D721Med (cell line): Measurements from ENCODE around the gene RGPD6.
"Not testable (repeated sequence)": the region's sequence is repeated elsewhere in the genome, so short reads cannot be mapped to it uniquely, and the experiment has no call there.

Experiments used
- DNase-seq: peaks from one replicate; pipeline ENCODE4 v3.0.0; 2011; ENCODE audit warnings: low spot score; ENCODE audit not compliant: insufficient read length
- FAIRE-seq: peaks from 2 replicates; lab custom pipeline; 2011; peaks lifted over from hg19 to GRCh38; lab: Jason Lieb, UNC

The RGPD6 gene

GRCh38 chr2:110576763-110577416 lies at the start of gene RGPD6:
Gene RGPD6, minus strand, starts transcription at chr2:110577222. Its CDS starts 198 bp downstream, at chr2:110577024.
- not testable (repeated sequence) for FAIRE-seq, DNase-seq

- not testable (repeated sequence) for FAIRE-seq, DNase-seq
These were observed 42.4 kb upstream of the RGPD6 start for GRCh38 chr2:110619326-110619939.

GRCh38 chr2:110613927-110614326 lies 36.9 kb upstream of the RGPD6 start:
- FAIRE-seq, DNase-seq: not testable (repeated sequence)

- FAIRE-seq, DNase-seq: not testable (repeated sequence)
These were observed 33.7 kb upstream of the RGPD6 start for GRCh38 chr2:110610613-110611250.

- FAIRE-seq, DNase-seq: not testable (repeated sequence)
These were observed 33.0 kb upstream of the RGPD6 start for GRCh38 chr2:110609843-110610612.

GRCh38 chr2:110608788-110609502 lies 31.9 kb upstream of the RGPD6 start:
- DNase-seq, FAIRE-seq: not testable (repeated sequence)

GRCh38 chr2:110605057-110605456 lies 28.0 kb upstream of the RGPD6 start:
- DNase-seq, FAIRE-seq: not testable (repeated sequence)

GRCh38 chr2:110603917-110604591 lies 27.0 kb upstream of the RGPD6 start:
- DNase-seq, FAIRE-seq: not testable (repeated sequence)

- FAIRE-seq, DNase-seq: not testable (repeated sequence)
These were observed 25.1 kb upstream of the RGPD6 start for GRCh38 chr2:110602139-110602538.

GRCh38 chr2:110591973-110592372 lies 15.0 kb upstream of the RGPD6 start:
- not testable (repeated sequence) for DNase-seq, FAIRE-seq

GRCh38 chr2:110589677-110590330 lies 12.8 kb upstream of the RGPD6 start:
- not testable (repeated sequence) for DNase-seq, FAIRE-seq

GRCh38 chr2:110588520-110588919 lies 11.5 kb upstream of the RGPD6 start:
- FAIRE-seq, DNase-seq: not testable (repeated sequence)

GRCh38 chr2:110579216-110579965 lies 2.4 kb upstream of the RGPD6 start:
- not testable (repeated sequence) for FAIRE-seq, DNase-seq

- FAIRE-seq, DNase-seq: not testable (repeated sequence)
These were observed 1.4 kb upstream of the RGPD6 start for GRCh38 chr2:110578429-110578828.

GRCh38 chr2:110499755-110500377 lies 77.2 kb downstream of the RGPD6 start:
- not testable (repeated sequence) for DNase-seq, FAIRE-seq

- FAIRE-seq = not testable (repeated sequence)
These were observed 81.0 kb downstream of the RGPD6 start for GRCh38 chr2:110496027-110496426.

GRCh38 chr2:110494488-110494887 lies 82.5 kb downstream of the RGPD6 start:
- not testable (repeated sequence) for FAIRE-seq, DNase-seq

More at GRCh38 chr2:110496027-110496426, 81.0 kb downstream of the RGPD6 start:
- not testable (repeated sequence) for DNase-seq
